HG02759 (cell line): ENCODE data around the gene CACNB4.
A peak's percentile ranks its signal among the peaks of the same experiment; 100 is the strongest.

Experiments used
- ATAC-seq: cut with Tn5 transposase; IDR thresholded peaks from one replicate; pipeline ENCODE4 v1.9.1; 2021; ENCODE audit warnings: mild to moderate bottlenecking, moderate library complexity; ENCODE audit not compliant: unreplicated experiment

The CACNB4 gene

GRCh38 chr2:151833984-151834383 is 264.9 kb downstream of the CACNB4 start:
- no peak for ATAC-seq

DNA sequence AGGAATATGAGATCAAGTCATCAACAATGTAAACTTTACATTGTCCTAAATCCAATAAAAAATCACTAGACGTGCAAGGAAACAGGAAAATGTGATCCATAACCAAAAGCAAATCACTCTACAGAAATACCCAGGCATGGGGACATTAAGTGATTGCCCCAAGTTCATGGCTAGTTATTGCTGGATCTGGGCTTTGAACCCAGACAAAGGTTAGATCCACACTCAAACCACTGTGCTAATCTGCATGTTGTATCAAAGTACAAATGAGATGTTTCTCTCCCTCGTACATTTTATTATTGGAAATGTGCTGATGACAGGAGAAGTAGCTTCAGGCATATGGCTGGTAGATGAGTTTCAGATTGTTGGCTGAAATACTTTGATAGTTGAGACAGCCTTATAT is 267.9 kb downstream of the CACNB4 start:
- ATAC-seq, result no peak

GRCh38 chr2:151828890-151829324 is 269.9 kb downstream of the CACNB4 start:
- no peak for ATAC-seq

GRCh38 chr2:151828143-151828889 is 270.5 kb downstream of the CACNB4 start, which contains the start of gene ARL5A:
ARL5A (minus strand) TSS chr2:151828421; CDS start chr2:151828176, 245 bp downstream.
- ATAC-seq, result peak; percentile 96

GRCh38 chr2:151827564-151828142 is 271.2 kb downstream of the CACNB4 start:
- ATAC-seq, result peak; percentile 24

- no peak for ATAC-seq
These were observed 272.1 kb downstream of the CACNB4 start for GRCh38 chr2:151826737-151827157.

DNA sequence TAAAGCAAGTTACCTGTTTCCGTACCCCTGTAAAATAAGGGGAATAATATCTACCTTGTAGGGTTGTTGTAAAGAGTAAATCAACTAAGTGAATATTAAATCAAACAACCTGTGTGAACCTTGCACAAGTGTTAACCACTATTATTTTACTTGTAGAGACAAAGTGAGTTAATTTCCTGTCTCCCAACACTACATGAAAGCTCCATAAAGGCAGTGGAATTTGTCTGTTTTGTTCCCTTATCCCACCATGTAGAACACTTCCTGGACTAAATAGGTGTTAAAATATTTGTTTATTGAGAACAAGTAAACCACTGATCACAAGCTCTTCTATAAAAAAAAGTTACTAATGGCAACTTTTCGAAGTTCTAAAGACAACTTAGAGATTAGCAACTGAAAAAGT is 274.0 kb downstream of the CACNB4 start:
- ATAC-seq, result no peak

DNA sequence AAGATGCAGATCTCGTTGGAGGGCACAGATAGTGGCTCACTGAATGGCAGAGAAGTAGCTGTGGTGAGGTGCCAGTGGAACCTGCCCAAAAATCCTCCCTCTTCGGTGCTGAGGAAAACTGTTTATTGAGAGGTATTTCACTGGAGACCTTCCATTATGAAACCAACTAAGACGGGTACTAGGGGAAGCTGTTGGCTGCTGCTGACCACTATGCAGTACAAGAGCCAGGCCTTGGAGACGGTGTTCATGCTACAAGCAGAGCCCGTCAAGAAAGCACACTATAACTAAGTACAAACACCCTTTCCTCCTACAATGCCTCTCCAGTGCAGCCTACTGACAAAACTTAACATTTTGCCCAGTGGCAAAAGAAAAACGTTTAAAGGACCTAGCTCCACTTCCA is 275.2 kb downstream of the CACNB4 start:
- ATAC-seq, result no peak

- ATAC-seq, result peak; percentile 78
These were observed 278.9 kb downstream of the CACNB4 start for GRCh38 chr2:151819920-151820319.

DNA sequence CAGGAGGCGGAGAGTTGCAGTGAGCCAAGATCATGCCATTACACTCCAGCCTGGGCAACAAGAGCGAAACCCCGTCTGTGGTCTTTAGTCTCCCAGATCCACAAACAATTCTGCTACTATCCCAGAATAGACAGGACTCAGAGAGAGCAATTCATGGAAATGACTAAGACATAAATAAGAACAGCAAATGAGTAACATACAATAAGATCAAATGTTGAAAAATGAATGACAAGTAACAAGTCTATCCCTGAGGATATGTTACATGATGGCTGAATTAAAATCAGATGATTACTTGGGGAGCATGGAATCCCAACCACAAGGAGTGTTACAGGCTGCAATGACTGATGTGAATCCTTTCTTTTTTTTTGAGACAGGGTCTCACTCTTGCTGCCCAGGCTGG is 280.9 kb downstream of the CACNB4 start:
- no peak for ATAC-seq

- ATAC-seq, result no peak
These were observed 282.0 kb downstream of the CACNB4 start for GRCh38 chr2:151816843-151817242.

DNA sequence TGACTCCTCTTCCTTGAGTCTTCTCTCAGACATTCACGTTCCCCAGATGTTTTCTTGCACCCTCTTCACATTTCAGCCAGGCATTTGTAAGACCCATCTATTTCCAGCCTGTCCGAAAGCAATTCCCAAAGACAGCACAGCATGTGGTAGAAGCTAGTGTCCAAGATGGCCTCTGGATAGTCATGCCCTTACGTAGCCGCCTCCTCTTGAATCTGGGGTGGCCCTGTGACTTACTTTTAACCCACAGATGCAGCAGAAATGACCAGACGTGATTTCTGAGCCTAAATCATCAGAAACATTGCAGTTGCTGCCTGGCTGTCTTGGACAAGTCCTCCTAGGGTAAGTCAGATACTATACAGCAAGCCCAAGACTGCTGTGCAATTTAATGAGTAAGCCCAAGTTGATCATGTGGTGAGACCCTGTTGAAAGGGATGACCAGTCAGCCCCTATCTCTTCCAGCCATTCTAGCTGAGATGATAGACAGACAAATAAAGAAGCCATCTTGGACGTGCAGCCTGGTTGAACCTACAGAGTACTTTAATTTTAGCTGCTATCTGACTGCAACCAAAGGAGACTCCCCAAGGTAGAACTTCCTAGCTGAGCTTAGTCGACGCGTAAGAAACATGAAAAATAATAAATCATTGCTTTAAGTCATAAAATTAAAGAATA is 282.9 kb downstream of the CACNB4 start:
- ATAC-seq, result no peak

DNA sequence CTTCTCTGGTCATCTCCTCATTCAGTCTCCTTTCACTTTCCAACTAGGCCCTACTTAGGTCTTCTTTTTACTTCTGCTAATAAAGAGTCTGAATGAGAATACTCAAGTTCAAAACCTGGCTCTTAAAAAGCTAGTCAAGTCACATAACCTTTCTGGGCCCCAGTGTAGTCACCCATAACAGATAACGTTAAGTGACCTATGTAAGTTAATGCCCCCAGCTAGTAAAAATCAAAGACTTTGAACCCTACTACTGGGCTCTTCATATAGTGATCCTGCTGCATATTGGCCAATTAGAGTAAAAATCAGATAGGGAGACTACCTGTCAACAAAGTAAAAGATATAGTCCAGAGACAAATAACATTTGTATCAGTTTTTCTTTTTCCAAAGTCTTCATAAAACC is 288.4 kb downstream of the CACNB4 start:
- no peak for ATAC-seq

DNA sequence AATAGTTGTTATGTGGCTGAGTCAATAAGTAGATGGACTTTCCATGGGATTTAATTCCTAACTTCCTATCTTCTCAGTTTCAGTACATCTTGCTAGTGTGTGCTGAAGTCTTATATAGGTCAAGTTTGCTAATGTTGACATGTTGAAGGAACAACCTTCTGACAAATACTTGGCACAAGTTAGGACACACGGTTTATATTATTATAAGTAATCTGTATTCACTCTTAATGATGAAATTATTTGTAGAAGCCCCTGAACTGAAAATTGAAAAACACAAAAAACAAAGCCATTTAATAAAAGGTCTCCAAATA is 289.8 kb downstream of the CACNB4 start:
- no peak for ATAC-seq

GRCh38 chr2:151808258-151809072 is 290.4 kb downstream of the CACNB4 start:
- no peak for ATAC-seq

GRCh38 chr2:151805961-151806360 is 292.9 kb downstream of the CACNB4 start:
- ATAC-seq, result no peak

- no peak for ATAC-seq
These were observed 293.5 kb downstream of the CACNB4 start for GRCh38 chr2:151805343-151805742.

- ATAC-seq, result no peak
These were observed 295.0 kb downstream of the CACNB4 start for GRCh38 chr2:151803811-151804210.

- no peak for ATAC-seq
These were observed 296.5 kb downstream of the CACNB4 start for GRCh38 chr2:151802315-151802714.

DNA sequence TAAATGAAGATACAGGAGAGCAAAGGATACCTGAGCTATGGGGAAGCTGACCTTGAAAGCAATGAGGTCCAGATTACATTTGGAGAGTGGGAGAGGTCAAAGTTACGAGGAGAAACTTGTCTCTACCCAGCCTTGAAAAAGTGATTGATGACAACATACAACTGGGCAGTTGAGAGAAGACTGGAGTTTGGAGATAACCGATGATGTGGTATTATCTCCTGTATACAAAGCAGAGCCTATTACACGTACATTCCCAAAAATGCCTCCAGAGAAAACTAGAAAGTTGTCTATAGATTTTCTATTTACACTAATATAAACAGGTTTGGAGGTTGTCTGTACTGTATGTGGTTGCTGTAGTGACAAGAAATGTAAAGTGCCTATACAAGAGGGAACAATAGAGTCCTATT is 299.0 kb downstream of the CACNB4 start:
- no peak for ATAC-seq

DNA sequence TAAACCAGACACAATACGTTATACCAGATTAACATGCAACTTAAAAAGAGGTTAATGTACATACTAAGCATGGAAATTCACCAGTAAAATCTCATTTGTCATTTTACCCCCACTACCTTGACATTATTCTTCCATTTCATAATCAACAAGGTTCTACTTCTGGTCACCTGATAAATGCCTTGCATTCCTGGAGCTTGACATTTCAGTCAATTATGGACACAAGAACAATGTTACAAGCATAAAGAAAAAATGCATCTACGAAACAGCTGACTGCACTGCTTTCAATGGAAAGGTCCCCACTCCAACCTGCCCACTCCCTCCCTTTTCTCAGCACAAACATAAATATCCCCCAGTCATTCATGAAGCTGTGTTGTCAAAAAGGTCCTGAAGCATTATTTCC is 302.1 kb downstream of the CACNB4 start:
- ATAC-seq, result no peak
